HepG2 (cell line): ENCODE measurements around the gene MCAT. TPM values are rescaled to one million over a fixed set of nuclear protein-coding genes. Genes with fewer than 3 reads are reported as not detected.

Experiments
- ATAC-seq: fragments of 200-7000 bp; cut with Tn5 transposase; 3 replicates; pipeline ENCODE4 v1.9.1; 2020; ENCODE audit warnings: mild to moderate bottlenecking, moderate library complexity
- BruUV-seq: library from RNA; stranded (reverse); fragments of 400-500 nt; replicated peaks from 2 replicates; lab custom pipeline; 2021; lab: Mats Ljungman, UMichigan
- CTCF ChIA-PET: fragments of 300-600 bp; formaldehyde crosslinking; extraction: SDS; loops from one replicate; lab custom pipeline; 2021; ENCODE audit warnings: low total read pairs, inconsistent platforms, low intra/inter-chr PET ratio; lab: Yijun Ruan, JAX
- POLR2A ChIA-PET: fragments of 350-600 bp; sonication (Branson Sonifier 250); formaldehyde crosslinking; loops from one replicate; lab custom pipeline; 2020; ENCODE audit warnings: antibody characterized with exemption, inconsistent platforms; lab: Yijun Ruan, JAX
- DNase-seq: peaks from one replicate; pipeline ENCODE4 v3.0.0-alpha.2; 2015; ENCODE audit warnings: low spot score
- FAIRE-seq: peaks from 3 replicates; lab custom pipeline; 2011; peaks lifted over from hg19 to GRCh38; lab: Jason Lieb, UNC
- H2AFZ ChIP-seq: one replicate; pipeline ENCODE4 v1.6.1; 2011; ENCODE audit warnings: low read length, inconsistent platforms
- H3K27ac ChIP-seq: fragments of 300-600 bp; 3 replicates; pipeline ENCODE4 v1.8.0; 2011; ENCODE audit warnings: mixed run types, mild to moderate bottlenecking, mixed read lengths, low read length, inconsistent platforms; ENCODE audit not compliant: insufficient read depth; ENCODE audit errors: extremely low read length
- H3K27me3 ChIP-seq, 2 experiments: fragments of 200-600 bp in 1 of 2; 2 replicates in 1 of 2; 3 replicates in 1 of 2; pipeline versions ENCODE4 v1.6.0 to v1.8.0; 2011; ENCODE audit warnings: low read length in 2 of 2, mild to moderate bottlenecking in 2 of 2, moderate library complexity in 2 of 2, inconsistent platforms in 1 of 2; ENCODE audit not compliant: insufficient read depth in 2 of 2, control insufficient read depth in 1 of 2
- H3K36me3 ChIP-seq, 2 experiments: fragments of 200-600 bp in 1 of 2; replicated peaks in 1 of 2; 2 replicates in 1 of 2; 3 replicates in 1 of 2; pipeline versions ENCODE4 v1.5.1 to v1.8.0; 2011; ENCODE audit warnings: low read length in 2 of 2, inconsistent platforms in 1 of 2; ENCODE audit not compliant: insufficient read depth in 2 of 2, control insufficient read depth in 1 of 2
- H3K4me1 ChIP-seq: 2 replicates; pipeline ENCODE4 v1.5.1; 2012; ENCODE audit warnings: low read length, inconsistent platforms; ENCODE audit not compliant: insufficient read depth
- H3K4me2 ChIP-seq: 2 replicates; pipeline ENCODE4 v1.6.0; 2011; ENCODE audit warnings: low read depth, low read length, inconsistent platforms
- H3K4me3 ChIP-seq, 3 experiments: fragments of 200-600 bp in 1 of 3; sonication (generic), shearing (Covaris generic) in 1 of 3; replicated peaks in 1 of 3; 2 replicates each; pipeline ENCODE4 v1.5.1; 2011 to 2016; ENCODE audit warnings: low read length in 3 of 3, inconsistent platforms in 2 of 3, low read depth in 2 of 3, mild to moderate bottlenecking in 2 of 3, control low read depth in 1 of 3, mixed read lengths in 1 of 3; ENCODE audit not compliant: insufficient read depth in 1 of 3
- H3K79me2 ChIP-seq: one replicate; pipeline ENCODE4 v1.6.1; 2011; ENCODE audit warnings: low read length, inconsistent platforms; ENCODE audit not compliant: insufficient read depth
- H3K9ac ChIP-seq: 2 replicates; pipeline ENCODE4 v1.6.0; 2011; ENCODE audit warnings: mild to moderate bottlenecking, low read depth, low read length, inconsistent platforms; ENCODE audit not compliant: insufficient read depth
- H3K9me3 ChIP-seq: 2 replicates; pipeline ENCODE4 v1.5.1; 2012; ENCODE audit warnings: mild to moderate bottlenecking, low read length
- H4K20me1 ChIP-seq: 2 replicates; pipeline ENCODE4 v1.6.0; 2011; ENCODE audit warnings: inconsistent platforms, mild to moderate bottlenecking, low read length, moderate library complexity; ENCODE audit not compliant: insufficient read depth
- GPN1 ChIP-seq: sonication (generic); formaldehyde crosslinking; IDR thresholded peaks from 2 replicates; pipeline ENCODE4 v1.5.1; 2020; ENCODE audit warnings: missing genetic modification reagents, borderline replicate concordance
- STAT6 ChIP-seq: sonication (generic); formaldehyde crosslinking; IDR thresholded peaks from 2 replicates; pipeline ENCODE4 v1.4.0; 2020; ENCODE audit warnings: missing genetic modification reagents, mild to moderate bottlenecking, borderline replicate concordance
- ZFP62 ChIP-seq: sonication (generic); formaldehyde crosslinking; IDR thresholded peaks from 2 replicates; pipeline ENCODE4 v1.4.0; 2020; ENCODE audit warnings: missing genetic modification reagents
- ZFX ChIP-seq: sonication (generic); formaldehyde crosslinking; IDR thresholded peaks from 2 replicates; pipeline ENCODE4 v1.4.0; 2020; ENCODE audit warnings: mild to moderate bottlenecking, low read depth, missing genetic modification reagents, moderate library complexity
- ZNF3 ChIP-seq: IDR thresholded peaks from 2 replicates; pipeline ENCODE4 v1.7.0; 2017; ENCODE audit warnings: inconsistent platforms
- ZNF383 ChIP-seq: sonication (generic); formaldehyde crosslinking; IDR thresholded peaks from 2 replicates; pipeline ENCODE4 v1.4.0; 2020; ENCODE audit warnings: missing genetic modification reagents, mild to moderate bottlenecking, borderline replicate concordance
- ZNF460 ChIP-seq: sonication (generic); formaldehyde crosslinking; IDR thresholded peaks from 2 replicates; pipeline ENCODE4 v1.5.1; 2020; ENCODE audit warnings: missing genetic modification reagents, mild to moderate bottlenecking, borderline replicate concordance
- ZNF468 ChIP-seq: sonication (generic); formaldehyde crosslinking; IDR thresholded peaks from 2 replicates; pipeline ENCODE4 v1.8.0; 2022; ENCODE audit warnings: mild to moderate bottlenecking, moderate library complexity, missing genetic modification reagents
- WGBS: methylation state at CpG from one replicate; pipeline ENCODE4 v1.1.6; 2017; ENCODE audit warnings: low lambda C conversion rate; 5-methylcytosine and 5-hydroxymethylcytosine counted together
- in situ Hi-C: cut with HindIII; loops from 2 replicates; pipeline ENCODE4 v1.10.0; 2017; ENCODE audit warnings: low pct_unique_long_range_greater_than_20kb; ENCODE audit not compliant: extremely low pct_ligation_motif_present
- intact Hi-C: fragments of 100-400 bp; cut with micrococcal nuclease; formaldehyde crosslinking; loops from one replicate; pipeline ENCODE4 v1.10.0; 2022; ENCODE audit not compliant: unreplicated experiment
- polyA plus RNA-seq, 8 experiments: library from polyadenylated mRNA; depleted of rRNA in 3 of 8; stranded (reverse) in 7 of 8; unstranded in 1 of 8; fragments of >200 nt; fragmentation: Illumina TruSeq in 4 of 8; extraction: Trizol in 4 of 8; gene quantifications; 2 replicates each; pipeline versions ENCODE4 v1.2.1 to v1.2.3, GENCODE V29; 2011 to 2016; ENCODE audit warnings: low read depth in 4 of 8, missing spikeins in 1 of 8, mixed read lengths in 1 of 8; ENCODE audit not compliant: insufficient read depth in 1 of 8
- total RNA-seq, 5 experiments: library from RNA; depleted of rRNA; stranded (reverse); fragments of >200 nt; fragmentation: Illumina TruSeq; extraction: Trizol; gene quantifications; 2 replicates each; pipeline ENCODE4 v1.2.3, GENCODE V29; 2016; ENCODE audit warnings: low read depth in 1 of 5
- TF ChIP-seq, protein P1 (sequence below): sonication (generic); formaldehyde crosslinking; IDR thresholded peaks from 2 replicates; pipeline ENCODE4 v1.5.0; 2020; ENCODE audit warnings: mild to moderate bottlenecking, missing genetic modification reagents

MCAT gene
- total and polyA plus RNA-seq, 2 of the 13 experiments (the other 11 are each of a cell fraction or from before 2014, with no cell fraction given), result 9.3 to 16.7 TPM

DNA sequence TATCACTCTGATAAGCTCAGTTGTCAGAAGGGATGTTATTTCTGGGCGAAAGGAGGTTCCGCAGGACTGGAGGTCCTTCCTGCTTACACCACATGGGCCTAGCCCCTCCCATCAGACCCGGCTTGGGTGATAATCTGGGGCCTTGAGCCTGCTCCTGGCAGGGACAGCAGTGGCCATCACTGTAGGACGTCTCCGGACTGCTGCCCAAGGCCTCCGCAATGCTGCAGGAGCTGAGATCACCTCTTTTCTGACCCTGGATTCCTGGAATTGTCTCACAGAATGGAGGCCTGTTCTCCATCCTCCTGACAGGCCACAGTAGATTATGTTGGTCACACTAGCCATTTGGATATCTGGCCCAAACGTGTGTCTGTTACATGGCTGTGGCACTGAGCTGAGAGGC is 41.9 kb downstream of the MCAT start:
- 64% methylated on average over 2 of the region's 7 CpGs for WGBS
- ChIA-PET POLR2A (interaction anchor here (1.2 kb wide), 1 partner anchor 11 kb away, joined by 3 read pairs; no protein-coding TSS in a partner anchor), CTCF (no interaction called here)
- TF ChIP-seq ZNF468 (no peak), STAT6 (CRISPR knock-in tag) (no peak), ZNF460 (CRISPR knock-in tag) (no peak), ZFP62 (CRISPR knock-in tag) (no peak), ZNF383 (CRISPR knock-in tag) (no peak), GPN1 (CRISPR knock-in tag) (no peak), ZFX (no peak), ZNF3 (no peak)
- TF ChIP-seq, protein P1, sequence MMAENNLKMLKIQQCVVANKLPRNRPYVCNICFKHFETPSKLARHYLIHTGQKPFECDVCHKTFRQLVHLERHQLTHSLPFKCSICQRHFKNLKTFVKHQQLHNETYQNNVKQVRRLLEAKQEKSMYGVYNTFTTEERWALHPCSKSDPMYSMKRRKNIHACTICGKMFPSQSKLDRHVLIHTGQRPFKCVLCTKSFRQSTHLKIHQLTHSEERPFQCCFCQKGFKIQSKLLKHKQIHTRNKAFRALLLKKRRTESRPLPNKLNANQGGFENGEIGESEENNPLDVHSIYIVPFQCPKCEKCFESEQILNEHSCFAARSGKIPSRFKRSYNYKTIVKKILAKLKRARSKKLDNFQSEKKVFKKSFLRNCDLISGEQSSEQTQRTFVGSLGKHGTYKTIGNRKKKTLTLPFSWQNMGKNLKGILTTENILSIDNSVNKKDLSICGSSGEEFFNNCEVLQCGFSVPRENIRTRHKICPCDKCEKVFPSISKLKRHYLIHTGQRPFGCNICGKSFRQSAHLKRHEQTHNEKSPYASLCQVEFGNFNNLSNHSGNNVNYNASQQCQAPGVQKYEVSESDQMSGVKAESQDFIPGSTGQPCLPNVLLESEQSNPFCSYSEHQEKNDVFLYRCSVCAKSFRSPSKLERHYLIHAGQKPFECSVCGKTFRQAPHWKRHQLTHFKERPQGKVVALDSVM (CRISPR knock-in tag), result no peak
- H3K27me3 ChIP-seq, result no peaks in the 10 kb centered on the region
- BruUV-seq, result no TSS peak
- no peaks in the 10 kb centered on the region for H3K79me2 ChIP-seq
- no peaks in the 10 kb centered on the region for H3K36me3 ChIP-seq
- DNase-seq (no peak), FAIRE-seq (no peak), ATAC-seq (no peak)
- H3K4me1 ChIP-seq, result peaks cover 50% of the 10 kb centered on the region
- in situ Hi-C loops (no loop called here), intact Hi-C loops (no loop called here)
- no peak overlapping the region for H3K27ac ChIP-seq
- no peak overlapping the region for H2AFZ ChIP-seq
- H4K20me1 ChIP-seq, result no peaks in the 10 kb centered on the region
- no peak overlapping the region for H3K9ac ChIP-seq
- H3K4me2 ChIP-seq, result peak overlapping the region; percentile 16
- peaks cover 10% of the 10 kb centered on the region for H3K9me3 ChIP-seq
- no peak overlapping the region for H3K4me3 ChIP-seq
